Stimulated activated CD4-positive, alpha-beta T cell treated with anti-CD3 and anti-CD28 coated beads, Interleukin-15, amount 100 ng/mL, for 1 hour (primary cell): ENCODE data around the gene PLA2G5.
"Not testable (repeated sequence)": the region's sequence is repeated elsewhere in the genome, so short reads cannot be mapped to it uniquely, and the experiment has no call there.

Experiments used
- DNase-seq, 2 donors: peaks; one replicate each; pipeline ENCODE4 v3.0.0-alpha.2; 2020; ENCODE audit warnings: low read depth in 1 of 2, low spot score in 1 of 2

Gene PLA2G5

GRCh38 chr1:20069874-20070273, at the start of gene PLA2G5:
TSS of gene PLA2G5 (plus strand) at chr1:20070194. CDS start at chr1:20084831, 14,637 bp downstream.
- no peak for DNase-seq

GRCh38 chr1:20028125-20028524, 41.9 kb upstream of the PLA2G5 start:
- no peak for DNase-seq

- no peak for DNase-seq
These were observed 41.3 kb upstream of the PLA2G5 start for GRCh38 chr1:20028726-20029125.

- DNase-seq, result no peak
These were observed 40.6 kb upstream of the PLA2G5 start for GRCh38 chr1:20029178-20029912.

- DNase-seq, result not testable (repeated sequence)
These were observed 39.4 kb upstream of the PLA2G5 start for GRCh38 chr1:20030436-20031151.

- no peak for DNase-seq
These were observed 38.8 kb upstream of the PLA2G5 start for GRCh38 chr1:20031161-20031560.

- no peak for DNase-seq
These were observed 38.2 kb upstream of the PLA2G5 start for GRCh38 chr1:20031836-20032235.

GRCh38 chr1:20032425-20032824, 37.6 kb upstream of the PLA2G5 start:
- no peak for DNase-seq

- DNase-seq, result no peak
These were observed 36.6 kb upstream of the PLA2G5 start for GRCh38 chr1:20033420-20033819.

GRCh38 chr1:20035114-20035513, 34.9 kb upstream of the PLA2G5 start:
- DNase-seq, result no peak

- no peak for DNase-seq
These were observed 32.1 kb upstream of the PLA2G5 start for GRCh38 chr1:20037877-20038276.

- DNase-seq, result no peak
These were observed 22.9 kb upstream of the PLA2G5 start for GRCh38 chr1:20047096-20047495.

GRCh38 chr1:20048563-20048962, 21.4 kb upstream of the PLA2G5 start:
- no peak for DNase-seq

GRCh38 chr1:20049056-20049798, 20.8 kb upstream of the PLA2G5 start:
- not testable (repeated sequence) for DNase-seq

- no peak for DNase-seq
These were observed 18.7 kb upstream of the PLA2G5 start for GRCh38 chr1:20051218-20051829.

GRCh38 chr1:20052386-20052785, 17.6 kb upstream of the PLA2G5 start:
- no peak for DNase-seq

GRCh38 chr1:20057886-20058420, 12.0 kb upstream of the PLA2G5 start:
- DNase-seq, result no peak

- no peak for DNase-seq
These were observed 11.5 kb upstream of the PLA2G5 start for GRCh38 chr1:20058531-20058930.

GRCh38 chr1:20059847-20060246, 10.1 kb upstream of the PLA2G5 start:
- DNase-seq, result no peak

GRCh38 chr1:20060791-20061190, 9.2 kb upstream of the PLA2G5 start:
- DNase-seq, result not testable (repeated sequence)

- DNase-seq, result no peak
These were observed 8.1 kb upstream of the PLA2G5 start for GRCh38 chr1:20061866-20062265.
